H9 (cell line): ENCODE measurements around the gene RPN1. TPM values are rescaled to one million over a fixed set of nuclear protein-coding genes. Genes with fewer than 3 reads are reported as not detected.
"Not testable (repeated sequence)": the region's sequence is repeated elsewhere in the genome, so short reads cannot be mapped to it uniquely, and the experiment has no call there.

Experiments
- DNase-seq: peaks from one replicate; pipeline ENCODE4 v3.0.0-alpha.2; 2017
- H2AFZ ChIP-seq: one replicate; pipeline ENCODE4 v1.6.1; 2013; ENCODE audit warnings: mild to moderate bottlenecking, low read length, control low read depth, moderate library complexity
- H2AK5ac ChIP-seq: 2 replicates; pipeline ENCODE4 v1.6.1; 2013; ENCODE audit warnings: low read length, control low read depth, mixed read lengths; ENCODE audit not compliant: insufficient read length
- H2BK120ac ChIP-seq: one replicate; pipeline ENCODE4 v1.6.1; 2013; ENCODE audit warnings: low read depth, mild to moderate bottlenecking, low read length, control low read depth, inconsistent platforms; ENCODE audit not compliant: poor library complexity, severe bottlenecking
- H2BK12ac ChIP-seq: 2 replicates; pipeline ENCODE4 v1.6.1; 2013; ENCODE audit warnings: low read length, control low read depth, mixed read lengths, low read depth; ENCODE audit not compliant: insufficient read length
- H2BK15ac ChIP-seq: 2 replicates; pipeline ENCODE4 v1.6.1; 2013; ENCODE audit warnings: low read depth, low read length, control low read depth
- H2BK20ac ChIP-seq: one replicate; pipeline ENCODE4 v1.6.1; 2013; ENCODE audit warnings: low read depth, mild to moderate bottlenecking, low read length, control low read depth, inconsistent platforms; ENCODE audit not compliant: poor library complexity, severe bottlenecking
- H2BK5ac ChIP-seq: 2 replicates; pipeline ENCODE4 v1.6.1; 2013; ENCODE audit warnings: low read length, control low read depth, mixed read lengths; ENCODE audit not compliant: insufficient read length
- H3K14ac ChIP-seq: 2 replicates; pipeline ENCODE4 v1.6.1; 2013; ENCODE audit warnings: low read length, control low read depth; ENCODE audit not compliant: insufficient read depth
- H3K18ac ChIP-seq: 2 replicates; pipeline ENCODE4 v1.6.1; 2013; ENCODE audit warnings: low read depth, mild to moderate bottlenecking, mixed read lengths, low read length, control low read depth; ENCODE audit not compliant: insufficient read length
- H3K23ac ChIP-seq: 2 replicates; pipeline ENCODE4 v1.6.1; 2013; ENCODE audit warnings: low read length, control low read depth, mixed read lengths, low read depth; ENCODE audit not compliant: insufficient read length
- H3K23me2 ChIP-seq: 2 replicates; pipeline ENCODE4 v1.6.1; 2013; ENCODE audit warnings: low read depth, mild to moderate bottlenecking, mixed read lengths, low read length, control low read depth; ENCODE audit not compliant: insufficient read length, poor library complexity, severe bottlenecking
- H3K27ac ChIP-seq: 2 replicates; pipeline ENCODE4 v1.5.1; 2013; ENCODE audit warnings: low read length, control low read depth, mixed read lengths, low read depth; ENCODE audit not compliant: insufficient read length
- H3K27me3 ChIP-seq: 2 replicates; pipeline ENCODE4 v1.6.1; 2013; ENCODE audit warnings: low read length, control low read depth, inconsistent platforms; ENCODE audit not compliant: insufficient read depth
- H3K4ac ChIP-seq: 2 replicates; pipeline ENCODE4 v1.6.1; 2013; ENCODE audit warnings: low read depth, mild to moderate bottlenecking, control low read depth, inconsistent platforms, low read length, moderate library complexity
- H3K4me1 ChIP-seq: 2 replicates; pipeline ENCODE4 v1.6.1; 2013; ENCODE audit warnings: low read length, control low read depth, inconsistent platforms; ENCODE audit not compliant: insufficient read depth
- H3K4me2 ChIP-seq: 2 replicates; pipeline ENCODE4 v1.6.1; 2013; ENCODE audit warnings: low read length, control low read depth, mixed read lengths; ENCODE audit not compliant: insufficient read length, insufficient read depth
- H3K56ac ChIP-seq: 2 replicates; pipeline ENCODE4 v1.6.1; 2013; ENCODE audit warnings: low read depth, mild to moderate bottlenecking, mixed read lengths, low read length, control low read depth; ENCODE audit not compliant: insufficient read length
- H3K79me1 ChIP-seq: 2 replicates; pipeline ENCODE4 v1.6.1; 2013; ENCODE audit warnings: low read depth, mild to moderate bottlenecking, moderate library complexity, low read length, control low read depth, inconsistent platforms; ENCODE audit not compliant: insufficient read depth, poor library complexity, severe bottlenecking
- H3K79me2 ChIP-seq: 2 replicates; pipeline ENCODE4 v1.6.1; 2013; ENCODE audit warnings: low read length, control low read depth, inconsistent platforms; ENCODE audit not compliant: insufficient read depth
- H3K9ac ChIP-seq: 2 replicates; pipeline ENCODE4 v1.6.1; 2013; ENCODE audit warnings: low read length, control low read depth, mixed read lengths; ENCODE audit not compliant: insufficient read length; ENCODE audit errors: extremely low read depth
- H3K9me3 ChIP-seq: one replicate; pipeline ENCODE4 v1.6.1; 2013; ENCODE audit warnings: low read depth, low read length, inconsistent platforms; ENCODE audit not compliant: control insufficient read depth
- H3T11ph ChIP-seq: one replicate; pipeline ENCODE4 v1.6.1; 2013; ENCODE audit warnings: mild to moderate bottlenecking, low read length, control low read depth, inconsistent platforms
- H4K20me1 ChIP-seq: one replicate; pipeline ENCODE4 v1.6.1; 2013; ENCODE audit not compliant: control insufficient read depth, insufficient read length, insufficient read depth
- H4K5ac ChIP-seq: 2 replicates; pipeline ENCODE4 v1.6.1; 2013; ENCODE audit warnings: low read depth, mild to moderate bottlenecking, mixed read lengths, low read length, control low read depth; ENCODE audit not compliant: insufficient read length
- H4K8ac ChIP-seq: replicated peaks from 2 replicates; pipeline ENCODE4 v1.6.1; 2013; ENCODE audit warnings: low read length, control low read depth, mixed read lengths, low read depth; ENCODE audit not compliant: insufficient read length
- H4K91ac ChIP-seq: 2 replicates; pipeline ENCODE4 v1.6.1; 2013; ENCODE audit warnings: low read depth, mild to moderate bottlenecking, moderate library complexity, mixed read lengths, low read length, control low read depth; ENCODE audit not compliant: insufficient read length
- H3K27ac Mint-ChIP-seq, 3 experiments: 2 replicates in 2 of 3; 3 replicates in 1 of 3; pipeline ENCODE4 v1.8.0; 2020 to 2021; ENCODE audit warnings: mixed read lengths in 3 of 3, mild to moderate bottlenecking in 1 of 3, moderate library complexity in 1 of 3
- H3K27me3 Mint-ChIP-seq: 2 replicates; pipeline ENCODE4 v1.8.0; 2021; ENCODE audit warnings: low read depth, mild to moderate bottlenecking, moderate library complexity, mixed read lengths
- H3K36me3 Mint-ChIP-seq, 3 experiments: 2 replicates in 2 of 3; 3 replicates in 1 of 3; pipeline ENCODE4 v1.8.0; 2020 to 2021; ENCODE audit warnings: low read depth in 3 of 3, mixed read lengths in 3 of 3; ENCODE audit not compliant: insufficient read depth in 1 of 3
- H3K4me1 Mint-ChIP-seq, 2 experiments: 2 replicates each; pipeline ENCODE4 v1.8.0; 2020; ENCODE audit warnings: mixed read lengths in 2 of 2
- H3K4me3 Mint-ChIP-seq, 2 experiments: 2 replicates in 1 of 2; 3 replicates in 1 of 2; pipeline ENCODE4 v1.8.0; 2020 to 2021; ENCODE audit warnings: mild to moderate bottlenecking in 2 of 2, mixed read lengths in 2 of 2, moderate library complexity in 1 of 2
- H3K9me3 Mint-ChIP-seq, 2 experiments: 2 replicates in 1 of 2; 3 replicates in 1 of 2; pipeline ENCODE4 v1.8.0; 2020; ENCODE audit warnings: mild to moderate bottlenecking in 2 of 2, mixed read lengths in 2 of 2, moderate library complexity in 1 of 2
- CTCF ChIP-seq: fragments of 200-600 bp; sonication (generic); conservative IDR thresholded peaks from 3 replicates; pipeline ENCODE4 v1.8.0; 2021; ENCODE audit warnings: antibody characterized with exemption, mild to moderate bottlenecking
- WGBS: extraction: QIAGEN DNeasy Blood & Tissue Kit; methylation state at CpG from one replicate; pipeline ENCODE4 v1.1.7; 2013; ENCODE audit warnings: missing lambda C conversion rate, low lambda C conversion rate, mixed read lengths; ENCODE audit not compliant: insufficient read length; ENCODE audit errors: extremely low coverage; 5-methylcytosine and 5-hydroxymethylcytosine counted together
- total RNA-seq: library from RNA; stranded (reverse); gene quantifications from 2 replicates; pipeline ENCODE4 v1.2.1, GENCODE V29; 2021

Gene RPN1
- total RNA-seq, 1 experiment from 2014 or later = 174 TPM

DNA sequence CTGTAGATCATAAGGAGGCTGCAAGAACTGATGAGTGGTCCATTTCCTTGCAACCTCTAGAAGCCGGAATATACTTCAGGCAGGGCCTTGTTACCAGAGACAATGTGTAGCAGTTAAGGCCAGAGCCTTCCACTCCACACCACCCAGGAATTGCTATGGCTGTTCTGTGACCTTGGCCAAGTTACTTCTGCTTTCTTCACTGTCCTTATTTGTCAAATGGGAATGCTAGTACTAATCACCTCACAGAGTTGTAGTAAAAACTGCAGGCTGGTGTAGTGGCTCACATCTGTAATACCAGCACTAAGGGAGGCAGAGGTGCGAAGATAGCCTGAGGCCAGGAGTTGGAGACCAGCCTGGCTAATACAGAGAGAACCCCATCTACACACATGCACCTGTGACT is 28.7 kb upstream of the RPN1 start:
- Histone ChIP-seq H2BK120ac (no peak overlapping the region), H3K14ac (no peak overlapping the region), H3K18ac (no peak overlapping the region), H2AK5ac (no peak overlapping the region), H3K4ac (no peak overlapping the region), H2AFZ (no peak overlapping the region), H4K5ac (no peak overlapping the region), H3K9me3 (no peaks in the 10 kb centered on the region), H4K91ac (no peak overlapping the region), H2BK20ac (no peak overlapping the region), H3K4me2 (no peak overlapping the region), H4K20me1 (no peaks in the 10 kb centered on the region), H3K56ac (no peak overlapping the region), H4K8ac (no peak overlapping the region), H3K23ac (no peak overlapping the region), H2BK12ac (no peak overlapping the region), H3K79me2 (no peaks in the 10 kb centered on the region), H3K9ac (no peak overlapping the region), H3K23me2 (peaks cover 5% of the 10 kb centered on the region), H2BK15ac (no peak overlapping the region), H3K27me3 (peaks cover 17% of the 10 kb centered on the region; the same call in 1 of the 2 replicates), H3K27ac (no peak overlapping the region), H2BK5ac (no peak overlapping the region), H3K79me1 (no peaks in the 10 kb centered on the region), H3K4me1 (no peaks in the 10 kb centered on the region; the same call in 1 of the 2 replicates), H3T11ph (no peak overlapping the region)
- H3K27ac Mint-ChIP-seq = no peak overlapping the region
- H3K27me3 Mint-ChIP-seq = peaks cover 39% of the 10 kb centered on the region
- DNase-seq = no peak
- TF ChIP-seq CTCF = no peak
- peaks cover 19 to 21% of the 10 kb centered on the region in 2 experiments for H3K4me1 Mint-ChIP-seq
- H3K36me3 Mint-ChIP-seq = no peaks in the 10 kb centered on the region
- no peaks in the 10 kb centered on the region for H3K9me3 Mint-ChIP-seq
- WGBS = no CpG with 5 or more reads among the region's 2 CpGs
- H3K4me3 Mint-ChIP-seq = peak overlapping the region; percentile 26 to 80; a peak in 1 of 5 replicates

DNA sequence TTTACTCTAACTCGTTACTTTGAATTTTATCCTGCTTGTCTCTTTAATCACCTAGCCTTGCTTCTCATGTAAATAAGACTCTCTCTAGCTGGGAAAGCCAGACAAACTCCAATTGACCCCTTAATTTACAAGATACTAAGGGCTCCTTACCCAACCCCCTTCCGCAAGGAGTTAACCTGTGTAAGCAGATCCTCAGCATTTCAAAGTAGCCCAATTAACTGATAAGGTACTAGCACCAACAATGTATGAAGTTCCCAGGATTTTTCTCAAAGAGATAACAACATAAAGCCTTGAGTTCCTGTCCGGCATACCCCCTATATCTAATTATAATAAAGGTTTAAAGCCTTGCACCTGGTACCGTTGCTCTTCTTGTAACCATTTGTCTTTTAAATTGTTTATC is 25.2 kb upstream of the RPN1 start:
- Mint-ChIP-seq H3K4me3 (peak overlapping the region; percentile 51 to 62), H3K27ac (peak overlapping the region; percentile 38 to 72 (median 40); a peak in 4 of 7 replicates), H3K4me1 (peaks cover 14 to 17% of the 10 kb centered on the region in 2 experiments; a peak in 3 of 4 replicates), H3K27me3 (peaks cover 65% of the 10 kb centered on the region)
- not testable (repeated sequence) for H3K36me3 Mint-ChIP-seq, H2AK5ac ChIP-seq, H3K18ac ChIP-seq, H3K9me3 Mint-ChIP-seq, H2BK12ac ChIP-seq, H4K20me1 ChIP-seq, H3K79me2 ChIP-seq, H4K8ac ChIP-seq, H3K27ac ChIP-seq, H2BK5ac ChIP-seq, H2BK20ac ChIP-seq, H3K79me1 ChIP-seq, H3K14ac ChIP-seq, H3K23me2 ChIP-seq, H3K4me1 ChIP-seq, H3K4ac ChIP-seq, DNase-seq, H3T11ph ChIP-seq, H4K5ac ChIP-seq, H3K23ac ChIP-seq, H3K56ac ChIP-seq, H3K9me3 ChIP-seq, H2AFZ ChIP-seq, H3K9ac ChIP-seq, H2BK15ac ChIP-seq, H4K91ac ChIP-seq, H2BK120ac ChIP-seq
- WGBS = no CpG with 5 or more reads among the region's 4 CpGs
- H3K27me3 ChIP-seq = peaks cover 18% of the 10 kb centered on the region; the same call in 1 of the 2 replicates
- H3K4me2 ChIP-seq = peak overlapping the region; percentile 30
